Fibroblast of lung (primary cell): ENCODE measurements around the gene PPM1H.

Experiments
- CTCF ChIP-seq, 2 donors: IDR thresholded peaks in 1 of 2; conservative IDR thresholded peaks in 1 of 2; 1 replicate in 1 of 2; 2 replicates in 1 of 2; pipeline ENCODE4 v1.5.1; 2011 to 2012; ENCODE audit warnings: low read length in 2 of 2, control low read depth in 1 of 2, inconsistent platforms in 1 of 2, low read depth in 1 of 2, mild to moderate bottlenecking in 1 of 2
- EZH2 ChIP-seq: IDR thresholded peaks from 2 replicates; pipeline ENCODE4 v1.5.1; 2012; ENCODE audit warnings: low read length, control low read depth, mild to moderate bottlenecking; ENCODE audit errors: missing control alignments

DNA sequence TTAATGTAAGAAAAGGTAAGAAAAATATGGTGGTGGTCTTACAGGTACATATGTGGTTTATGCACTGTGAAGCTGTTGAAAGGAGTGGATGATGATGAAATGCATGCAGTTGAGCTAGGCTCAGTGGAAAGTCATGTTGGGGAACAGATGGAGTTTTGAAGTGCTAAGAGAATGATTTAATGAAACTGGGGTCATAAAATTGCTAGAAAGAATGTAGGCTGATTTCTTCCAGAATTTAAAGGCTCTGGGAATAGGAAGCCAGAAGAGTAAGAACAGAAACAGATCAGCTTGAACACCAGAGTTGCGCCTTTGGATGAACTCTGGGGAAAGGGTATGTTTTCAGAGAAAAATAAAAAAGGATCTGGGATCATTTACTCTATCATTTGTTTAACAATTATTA lies 321.9 kb downstream of the PPM1H start:
- no peak for TF ChIP-seq CTCF (conservative IDR thresholded peaks at IDR 0.05 in 1 of 2, IDR thresholded peaks at IDR 0.05 in 1 of 2; ENCODE audit: low read depth in 1 of 2, low read length in 2 of 2)
- TF ChIP-seq EZH2, result no peak
